HuH-7.5 (cell line): ENCODE data around the gene FSTL1.
A peak's percentile ranks its signal among the peaks of the same experiment; 100 is the strongest.

Experiments
- DNase-seq: peaks from one replicate; pipeline ENCODE4 v3.0.0; 2011; ENCODE audit warnings: low spot score

FSTL1 gene

DNA sequence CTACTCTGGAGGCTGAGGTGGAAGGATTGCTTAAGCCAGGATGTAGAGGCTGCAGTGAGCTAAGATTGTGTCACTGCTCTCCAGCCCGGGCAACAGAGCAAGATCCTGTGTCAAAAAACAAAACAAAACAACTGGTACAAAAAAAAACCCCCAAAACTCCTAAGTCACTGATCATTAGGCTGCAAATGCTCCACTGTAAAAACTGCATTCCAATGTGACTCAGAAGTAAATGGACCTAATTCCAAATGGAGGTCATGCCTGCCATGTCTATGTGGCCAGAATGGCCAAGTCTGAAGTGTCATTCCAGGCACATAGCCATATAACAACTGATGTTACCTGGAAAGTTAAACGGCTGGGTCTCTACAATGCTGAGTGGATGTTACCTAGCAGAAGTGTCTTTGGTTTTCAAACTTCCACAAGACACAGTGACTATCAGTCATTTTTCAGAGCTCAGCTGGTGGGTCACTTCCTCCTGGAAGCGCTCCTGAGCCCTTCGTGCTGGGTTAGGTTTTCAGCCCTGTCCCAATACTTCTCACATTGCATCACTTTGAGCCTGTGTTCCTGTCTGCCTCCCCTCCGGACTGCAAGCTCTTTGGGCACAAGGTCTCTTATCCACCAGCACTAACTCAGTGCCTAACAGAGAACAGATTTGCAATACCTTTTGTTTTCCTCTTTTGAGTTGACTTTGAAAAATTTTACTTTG lies 10.6 kb downstream of the FSTL1 start:
- no peak for DNase-seq

DNA sequence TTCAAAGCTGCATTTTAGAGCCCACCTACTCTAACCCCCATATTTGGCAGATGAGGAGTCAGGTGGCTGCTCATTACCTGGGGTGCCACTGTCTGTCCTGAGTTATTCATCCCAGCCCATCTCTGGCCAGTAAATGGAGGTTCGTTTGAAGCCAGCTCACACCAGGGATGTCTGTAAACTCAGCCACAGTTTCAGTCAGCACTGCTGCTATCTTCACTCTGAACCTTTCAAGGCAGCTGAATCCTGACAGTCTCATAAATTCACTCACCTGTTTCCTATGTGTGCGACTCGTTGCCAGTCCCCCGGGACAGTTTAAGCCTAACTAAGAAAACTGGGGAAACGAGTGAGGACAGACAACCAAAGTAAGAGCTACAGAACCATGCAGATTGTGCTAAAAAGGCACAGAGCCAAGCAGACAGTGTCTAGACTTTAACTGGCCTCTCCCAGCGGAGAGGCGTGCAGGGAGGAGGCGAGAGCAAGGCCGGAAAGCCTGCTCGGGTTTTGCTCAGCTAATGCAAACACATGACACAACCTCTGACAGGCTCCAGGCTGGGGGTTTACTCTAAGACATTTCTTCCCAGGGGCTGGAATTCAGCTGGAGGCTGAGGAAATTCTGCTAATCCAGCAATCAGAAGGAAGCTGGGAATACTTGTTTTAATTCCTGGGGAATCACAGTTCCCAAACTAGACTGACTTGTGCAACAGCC lies 12.0 kb downstream of the FSTL1 start:
- DNase-seq, result no peak

DNA sequence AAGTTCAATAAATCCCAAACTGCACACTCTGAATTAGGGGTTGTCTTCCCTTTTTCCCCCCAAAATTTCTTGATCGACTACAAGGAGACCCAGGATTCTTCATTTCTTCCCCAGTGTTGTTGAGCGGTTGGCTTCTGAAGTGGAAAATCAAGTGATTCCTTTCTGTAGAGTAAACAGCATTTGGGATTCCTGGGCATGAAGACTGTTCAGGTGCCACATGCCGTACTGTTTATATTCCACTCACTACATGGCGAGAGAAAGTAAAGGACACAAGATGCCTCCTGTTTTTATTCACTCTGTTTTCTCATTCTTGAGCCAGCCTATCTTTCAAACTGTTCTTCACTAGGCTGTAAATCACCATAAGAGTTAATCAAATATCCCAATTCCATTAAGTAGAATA lies 12.6 kb downstream of the FSTL1 start:
- DNase-seq, result no peak

DNA sequence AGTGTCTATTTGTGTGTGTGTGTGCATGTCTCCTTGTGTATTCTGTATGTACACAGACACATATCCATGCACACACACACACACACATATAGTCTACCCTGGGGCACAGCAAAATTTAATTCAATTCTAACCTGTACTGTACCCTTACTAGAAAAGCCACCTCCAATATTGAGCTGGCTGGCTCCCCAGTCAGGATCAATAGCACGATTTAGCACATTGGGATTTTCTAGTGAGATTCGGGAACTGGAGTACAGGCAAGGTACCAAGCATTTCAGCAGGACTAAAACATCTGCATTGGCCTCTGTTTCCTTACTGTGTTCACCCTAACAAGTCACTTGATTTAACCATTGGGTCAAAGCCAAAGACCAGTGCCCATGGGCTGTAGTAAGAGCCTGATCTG lies 13.2 kb downstream of the FSTL1 start:
- no peak for DNase-seq

DNA sequence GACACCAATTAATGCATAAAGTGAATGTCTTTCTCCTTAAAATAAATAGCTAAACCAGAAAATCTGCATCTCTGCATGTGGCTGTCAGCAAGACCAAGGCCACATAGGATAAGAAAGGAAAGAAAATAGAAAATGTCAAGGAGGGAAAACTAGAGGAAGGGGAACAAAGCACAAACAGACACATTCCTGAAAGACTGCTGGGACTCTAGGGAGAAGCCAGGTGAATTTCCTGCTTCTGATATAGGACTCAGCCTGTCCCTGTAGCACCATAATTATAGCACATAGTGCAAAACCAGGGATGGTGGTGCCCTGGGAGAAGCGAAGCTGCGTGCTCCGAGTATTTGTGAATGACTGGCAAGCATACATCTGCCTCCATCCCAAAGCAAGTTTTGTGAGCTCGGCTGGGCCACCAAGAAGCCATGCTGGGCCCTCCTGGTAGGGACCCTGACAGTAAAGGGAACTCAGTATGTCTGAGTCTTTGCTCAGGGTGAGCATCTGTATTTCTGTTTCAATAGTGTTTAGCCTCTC lies 14.2 kb downstream of the FSTL1 start:
- DNase-seq, result no peak

DNA sequence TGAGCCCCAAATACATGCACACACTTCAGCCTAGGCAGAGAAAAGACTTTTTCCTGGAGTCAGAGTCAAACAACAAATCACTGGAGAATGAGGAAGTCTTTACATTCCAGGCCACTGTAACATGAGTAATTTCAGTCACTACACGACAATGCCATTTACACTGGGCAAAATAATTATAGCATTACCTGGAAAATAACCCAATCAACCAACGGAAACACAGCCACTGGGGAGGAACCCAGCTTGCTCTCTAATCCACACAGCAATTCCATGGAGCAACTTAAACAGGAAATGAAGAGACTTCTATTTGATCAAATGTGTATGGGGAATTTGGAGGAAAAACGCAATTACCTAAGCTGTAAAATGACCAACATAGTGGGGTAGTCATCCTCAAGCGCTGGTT lies 15.2 kb downstream of the FSTL1 start:
- DNase-seq, result no peak

DNA sequence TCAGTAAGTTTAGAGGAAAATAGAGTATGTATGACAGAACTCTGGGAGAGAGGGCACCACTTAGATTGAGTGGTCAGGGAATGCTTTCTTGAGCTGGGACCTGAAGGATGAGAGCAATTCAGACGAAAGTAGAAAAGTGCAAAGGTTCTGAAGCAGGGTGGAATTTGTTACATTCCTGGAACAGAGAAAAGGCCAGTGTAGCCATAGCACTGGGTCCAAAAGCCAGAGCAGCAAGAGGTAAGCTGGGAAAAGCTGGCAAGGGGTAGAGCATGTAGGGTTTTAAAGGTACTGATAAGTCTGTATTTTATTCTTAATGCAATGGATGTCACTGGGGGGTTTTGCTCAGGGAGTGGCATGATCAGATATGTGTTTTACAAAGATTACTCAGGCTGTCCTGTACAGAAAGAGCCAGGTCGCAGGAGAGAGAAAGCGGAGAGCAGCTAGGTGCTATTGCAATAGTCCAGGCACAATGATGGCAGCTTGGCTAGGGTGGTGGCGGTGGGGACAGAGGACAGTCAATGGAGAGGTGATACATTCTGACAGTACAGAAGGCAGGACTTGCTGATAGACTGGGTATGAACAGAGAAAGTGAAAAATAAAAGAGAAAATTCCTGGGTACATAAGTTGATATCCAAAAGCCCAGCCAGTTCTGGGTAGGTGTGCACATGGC lies 17.0 kb downstream of the FSTL1 start:
- DNase-seq, result no peak

DNA sequence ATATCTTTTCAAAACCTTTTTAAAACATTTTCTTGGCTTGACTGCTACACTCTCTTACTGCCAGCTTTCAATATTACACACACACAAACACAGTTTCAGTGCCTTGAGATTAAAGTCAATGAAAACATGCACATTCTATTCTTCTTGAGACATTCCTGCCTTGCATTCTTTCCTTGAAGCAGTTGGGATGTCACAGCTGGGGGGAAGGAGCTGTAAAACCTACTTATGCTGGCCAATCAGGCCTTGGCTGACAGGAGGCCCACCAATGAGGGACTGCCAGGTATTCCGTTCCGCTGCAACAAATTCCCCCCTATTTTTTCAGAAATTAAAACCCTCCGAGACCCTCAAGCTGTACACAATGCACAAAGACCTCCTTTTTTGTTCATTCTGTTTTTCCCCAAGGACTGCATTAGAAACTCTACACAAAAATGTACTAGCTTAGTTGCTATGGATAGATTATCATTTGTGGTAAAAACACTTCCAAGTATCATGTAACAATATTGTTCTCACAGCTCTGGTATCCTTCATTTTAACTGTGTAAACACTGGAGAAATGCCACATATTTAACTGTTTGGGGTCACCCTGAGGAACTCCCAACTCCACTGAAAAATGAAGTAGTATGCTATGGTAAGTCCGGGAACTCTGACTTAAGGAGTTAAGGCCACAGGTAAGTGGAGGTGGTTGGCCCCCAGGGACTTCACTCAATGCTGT lies 18.5 kb downstream of the FSTL1 start:
- DNase-seq, result no peak

DNA sequence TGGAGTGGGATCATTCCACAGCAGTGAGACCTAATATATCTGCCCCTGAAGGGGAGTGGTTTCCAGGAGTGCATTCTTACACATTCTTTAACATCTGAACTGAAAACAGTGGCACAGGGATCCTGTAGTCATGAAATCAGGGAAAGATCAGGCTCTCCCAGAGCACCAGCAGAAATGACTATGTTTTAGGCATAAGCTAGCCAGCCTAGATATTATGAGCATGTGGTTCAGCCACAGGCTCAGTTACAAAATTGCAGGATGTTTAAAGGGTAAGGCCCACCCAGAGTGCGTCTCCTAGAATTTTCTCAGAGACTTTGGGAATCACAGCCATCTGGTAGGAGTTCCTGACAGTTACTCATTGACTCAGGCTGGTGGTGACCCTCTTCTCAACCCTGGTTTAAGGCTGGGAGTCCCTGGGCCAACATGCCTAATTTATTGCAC lies 20.9 kb downstream of the FSTL1 start:
- no peak for DNase-seq

DNA sequence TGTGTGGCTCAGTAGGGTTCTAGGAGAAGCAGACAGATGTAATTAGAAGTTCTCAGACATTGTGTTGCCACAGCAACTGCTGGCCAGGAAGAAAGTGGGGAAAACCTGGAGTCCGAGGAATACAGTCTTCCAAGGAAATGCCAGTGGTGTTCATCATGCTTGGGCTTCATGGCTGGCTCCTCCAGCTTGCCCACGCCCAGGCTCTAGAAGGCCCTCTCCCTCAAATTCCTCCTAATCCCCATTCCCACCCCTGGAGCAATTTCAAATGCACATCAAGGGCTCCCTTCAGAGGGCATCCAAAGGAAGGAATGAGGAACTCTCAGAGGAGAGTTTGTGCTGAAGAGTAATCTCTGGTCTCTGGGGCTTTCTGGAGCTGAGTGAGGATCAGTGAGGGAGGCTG lies 21.9 kb downstream of the FSTL1 start:
- no peak for DNase-seq

DNA sequence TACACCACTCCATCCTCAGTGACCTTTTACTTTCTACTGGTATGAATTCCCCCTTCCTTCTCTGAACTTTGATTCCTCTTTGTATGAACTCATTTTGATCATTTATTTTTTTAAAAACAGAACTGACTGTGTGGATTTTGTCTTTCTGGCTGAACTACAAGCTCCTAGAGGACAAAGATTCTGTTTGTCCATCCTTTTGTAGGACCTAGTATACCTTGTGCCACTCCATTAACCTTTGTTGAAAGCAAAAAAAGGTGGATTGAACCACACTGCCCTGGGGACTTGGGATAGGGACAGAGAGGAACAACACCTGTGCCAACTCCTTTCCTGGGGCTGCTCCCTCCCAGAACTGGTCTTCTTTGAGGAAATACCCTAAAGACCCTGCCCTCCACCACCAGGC lies 23.6 kb downstream of the FSTL1 start:
- no peak for DNase-seq

DNA sequence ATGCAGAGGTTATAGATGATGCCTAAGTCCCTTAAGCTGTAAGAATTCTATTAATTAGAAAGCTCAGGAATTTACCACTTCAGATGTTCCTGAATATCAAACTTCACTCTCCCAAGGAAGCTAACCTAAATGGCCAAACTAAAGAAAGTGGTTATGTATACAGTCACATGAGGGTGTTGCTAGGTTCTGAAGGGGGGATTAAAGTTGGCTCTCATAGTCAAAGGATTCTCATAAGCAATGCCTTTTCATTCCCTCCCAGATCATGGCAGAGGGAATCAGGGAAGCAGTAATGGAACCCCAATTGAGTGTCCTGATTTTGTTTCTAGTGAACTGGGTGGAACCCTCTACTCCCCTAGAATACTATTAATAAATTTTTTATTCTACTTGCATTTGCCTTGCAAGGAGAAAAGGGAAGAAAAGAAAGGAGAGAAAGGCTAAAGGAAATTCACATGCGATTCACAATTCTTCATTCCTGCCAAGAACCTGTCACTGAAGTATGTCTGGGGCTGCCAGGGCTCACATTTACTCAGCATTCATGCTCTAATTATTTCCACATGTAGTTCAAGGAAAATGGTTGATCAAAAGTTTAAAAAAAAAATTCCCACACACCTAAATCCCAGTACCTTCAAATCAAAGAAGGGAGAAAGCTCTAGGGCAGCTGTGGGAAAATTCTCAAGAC lies 25.1 kb downstream of the FSTL1 start:
- DNase-seq, result no peak

DNA sequence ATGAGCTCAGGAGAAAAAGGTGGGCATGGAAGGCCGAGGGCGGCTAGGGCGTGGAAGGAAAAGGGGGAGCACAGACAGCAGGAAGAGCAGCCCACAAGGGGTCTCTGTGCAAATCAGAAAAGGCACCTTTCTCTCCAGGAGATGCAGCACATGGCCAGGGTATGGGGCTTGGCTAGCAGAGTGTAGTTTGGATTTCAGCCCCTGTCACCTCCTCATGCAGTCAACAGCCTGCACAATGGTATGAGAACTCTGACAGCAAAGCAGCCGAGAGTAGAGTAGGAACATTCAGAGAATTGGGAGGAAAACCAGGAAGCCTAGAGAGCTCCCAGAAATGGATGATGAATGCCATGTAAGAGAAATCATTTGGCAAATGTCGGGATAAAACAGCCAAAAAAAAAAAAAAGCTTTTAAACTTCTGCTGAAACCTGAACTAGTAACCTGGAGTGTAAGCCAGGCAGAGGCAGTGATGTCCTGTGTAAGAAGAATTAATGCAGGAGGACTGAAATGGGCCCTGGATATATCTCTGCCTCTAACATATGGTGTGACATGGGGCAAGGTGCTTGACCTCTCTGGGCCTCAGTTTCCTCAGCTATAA lies 25.7 kb downstream of the FSTL1 start:
- no peak for DNase-seq

DNA sequence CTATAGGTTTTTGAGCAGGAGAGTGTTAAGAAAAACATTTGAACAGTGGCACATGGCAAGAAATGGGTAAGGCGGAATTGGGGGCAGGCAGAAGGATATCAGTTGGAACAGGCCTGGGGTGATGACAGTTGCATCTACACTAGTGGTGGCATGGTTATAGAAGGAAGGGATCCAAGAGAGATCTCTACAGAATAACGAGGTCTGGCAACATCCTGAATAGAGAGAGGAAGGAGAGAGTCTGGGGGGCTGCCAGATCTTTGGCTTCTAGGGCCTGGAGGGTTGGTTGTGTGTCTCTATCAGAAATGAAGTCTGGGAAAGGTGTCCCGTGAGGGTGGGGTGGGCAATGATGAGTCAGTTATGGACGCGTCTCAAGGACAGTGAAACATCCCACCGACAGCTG lies 26.3 kb downstream of the FSTL1 start:
- no peak for DNase-seq

DNA sequence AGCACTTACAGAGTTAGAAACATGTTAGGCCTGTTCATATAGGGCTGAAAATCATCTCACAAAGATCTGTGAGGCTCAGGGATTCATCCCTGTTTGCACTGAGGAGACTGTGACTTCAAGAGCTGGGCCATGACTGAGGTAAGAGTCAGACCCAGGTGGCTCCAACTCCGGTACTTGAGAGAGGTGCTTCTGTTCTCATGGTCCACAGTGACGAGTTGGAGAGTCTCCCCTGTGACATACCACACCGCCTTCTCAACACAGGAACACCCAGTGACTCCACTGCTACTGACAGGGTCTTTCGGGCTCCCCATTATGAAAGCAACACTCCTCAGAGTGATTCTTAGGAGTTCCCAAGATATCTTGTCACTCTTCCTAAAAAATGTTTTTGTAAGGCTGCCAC lies 27.4 kb downstream of the FSTL1 start:
- DNase-seq, result no peak

DNA sequence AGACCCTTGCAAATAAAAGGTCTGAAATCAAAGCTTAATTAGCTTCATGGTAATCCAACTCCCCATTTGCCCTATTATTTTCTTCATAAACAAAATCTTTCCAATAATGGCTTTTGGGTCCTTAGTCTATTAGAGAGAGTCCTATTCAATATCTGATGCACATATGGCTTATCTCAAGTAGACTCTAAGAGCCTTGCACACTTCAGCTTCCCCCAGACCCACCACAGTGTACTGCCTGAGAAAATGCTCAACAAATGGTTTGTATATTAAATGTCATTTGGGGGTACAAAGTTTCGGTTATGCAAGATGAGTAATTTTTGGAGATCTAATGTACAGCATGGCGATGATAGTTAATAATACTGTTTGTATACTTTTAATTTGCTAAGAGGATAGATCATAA lies 28.9 kb downstream of the FSTL1 start:
- no peak for DNase-seq

DNA sequence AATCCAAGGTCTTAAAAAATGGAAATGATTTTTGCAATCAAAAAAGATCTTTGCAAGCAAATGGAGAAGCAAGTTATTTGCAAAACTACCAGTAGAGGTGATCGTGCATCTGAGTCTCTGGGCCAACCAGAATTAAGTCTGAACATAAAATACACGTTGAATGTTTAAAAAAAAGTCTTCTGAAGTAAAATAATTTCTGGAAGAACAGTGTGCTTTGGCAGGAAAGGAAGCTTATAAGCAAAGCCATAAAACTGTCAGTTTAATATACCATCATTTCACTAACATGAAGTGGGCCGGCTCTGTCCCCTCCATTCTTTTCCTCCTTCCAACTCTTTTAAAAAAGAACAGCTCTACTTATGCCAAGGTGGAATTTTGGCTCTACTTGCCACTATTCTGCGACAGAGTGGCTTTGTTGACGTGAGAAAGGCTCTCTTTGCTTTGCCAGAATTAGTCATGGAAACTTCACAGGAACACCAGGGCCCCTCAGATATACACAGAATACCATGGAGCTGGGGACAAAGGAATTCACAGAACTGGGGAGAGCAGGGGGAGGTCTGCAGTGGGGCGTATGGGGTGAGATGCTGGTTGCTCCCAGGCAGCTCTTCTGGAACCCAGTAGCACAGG lies 29.8 kb downstream of the FSTL1 start:
- no peak for DNase-seq

DNA sequence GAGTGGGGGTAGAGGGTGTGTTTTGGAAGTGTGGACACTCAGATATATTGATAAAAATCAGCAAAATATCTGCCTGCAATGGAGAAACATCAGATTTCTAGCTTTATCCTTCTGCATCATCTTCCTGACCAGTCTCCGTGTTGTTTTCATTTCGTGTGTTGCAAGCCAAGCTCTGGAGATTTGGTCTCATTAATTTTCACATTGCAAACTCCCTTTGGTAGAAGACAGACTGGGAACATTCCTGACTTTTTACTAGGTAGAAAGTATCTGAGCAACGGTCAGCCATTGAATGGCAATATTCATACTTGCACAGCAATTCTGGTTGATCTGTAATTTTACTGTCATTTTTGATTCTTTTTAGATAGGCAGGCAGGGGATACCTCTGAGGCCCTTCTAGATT lies 30.4 kb downstream of the FSTL1 start:
- DNase-seq, result no peak

DNA sequence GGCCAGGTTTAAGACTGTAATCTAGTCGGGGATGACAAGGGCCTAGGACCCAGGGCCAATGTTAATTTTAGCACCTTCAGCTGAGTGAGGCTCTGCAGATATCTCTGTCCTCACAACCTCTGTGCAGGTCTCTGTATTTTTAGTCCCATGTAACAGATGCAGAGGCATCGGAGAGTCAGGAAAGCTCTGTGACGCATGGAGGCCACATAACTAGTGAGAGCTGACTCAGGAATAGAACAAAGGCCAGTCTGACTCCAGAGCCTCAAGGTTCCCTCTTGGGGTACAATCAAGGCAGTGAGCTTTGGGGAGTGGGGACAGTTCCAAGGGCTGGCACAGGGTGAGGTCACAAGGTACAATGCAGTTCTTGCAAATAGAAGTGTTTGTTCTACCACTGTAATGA lies 31.0 kb downstream of the FSTL1 start:
- DNase-seq, result no peak

DNA sequence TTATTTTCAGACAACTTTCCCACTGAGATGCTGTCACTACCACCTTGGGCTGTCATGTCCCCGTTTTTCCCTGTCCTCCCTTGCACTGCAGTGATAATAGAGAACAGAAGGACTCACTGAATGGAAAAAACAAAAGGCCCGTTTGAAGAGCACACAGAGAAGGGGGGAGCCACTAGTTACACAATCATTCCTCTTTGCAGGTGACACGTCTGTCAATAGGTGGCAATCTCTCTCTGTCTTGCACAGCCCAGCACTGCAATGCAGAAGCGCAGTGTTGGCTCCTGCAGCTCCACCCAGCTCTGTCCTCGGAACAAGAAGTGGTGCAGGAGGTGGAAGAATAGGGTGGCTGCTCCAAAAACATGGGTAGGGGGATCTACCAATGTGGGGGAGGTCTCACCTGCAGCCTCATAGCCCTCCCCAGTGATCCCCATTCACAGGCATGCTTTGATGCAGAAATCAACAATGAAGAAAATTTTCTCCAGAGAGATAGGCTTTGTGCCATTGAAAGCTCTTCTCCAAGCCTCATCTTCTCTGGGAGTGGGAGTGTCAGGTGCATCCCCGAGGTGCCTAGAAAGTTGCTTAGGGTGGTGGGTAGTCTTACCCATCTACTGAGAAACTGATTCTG lies 31.8 kb downstream of the FSTL1 start:
- DNase-seq, result peak; percentile 68

DNA sequence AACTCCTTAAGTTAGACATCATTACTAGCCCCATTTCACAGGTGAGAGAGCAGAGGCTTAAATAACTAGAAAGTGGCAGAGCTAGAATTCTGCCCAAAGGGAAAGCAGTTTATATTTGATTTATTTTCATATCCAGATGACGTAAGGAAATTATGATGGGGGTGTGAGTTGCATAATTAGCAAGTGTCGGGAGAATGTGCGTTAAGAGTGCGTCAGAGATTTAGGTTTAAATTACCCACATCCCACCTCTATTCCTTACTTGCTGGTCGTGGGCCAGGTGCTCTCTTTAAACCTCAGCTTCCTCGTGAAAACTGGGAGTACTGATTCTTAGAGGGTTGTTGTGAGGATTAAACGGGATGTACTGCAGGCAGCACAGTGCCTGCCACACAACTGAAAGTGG lies 32.3 kb downstream of the FSTL1 start:
- DNase-seq, result no peak
